SU-DHL-6 (cell line): Measurements from ENCODE around the gene HOXA9.

ENCODE experiments used
- EZH2phosphoT487 ChIP-seq: fragments of 200-600 bp; sonication (generic), shearing (Covaris generic); conservative IDR thresholded peaks from 2 replicates; pipeline ENCODE4 v1.6.1; 2018; ENCODE audit warnings: mild to moderate bottlenecking, antibody characterized with exemption, low read length, moderate library complexity, mixed read lengths
- TF ChIP-seq, protein P1 (sequence below): fragments of 200-600 bp; sonication (generic); IDR thresholded peaks from one replicate; pipeline ENCODE4 v1.5.1; 2017; ENCODE audit warnings: antibody characterized with exemption, mild to moderate bottlenecking, low read length, moderate library complexity; ENCODE audit not compliant: insufficient read depth, poor library complexity, severe bottlenecking

DNA sequence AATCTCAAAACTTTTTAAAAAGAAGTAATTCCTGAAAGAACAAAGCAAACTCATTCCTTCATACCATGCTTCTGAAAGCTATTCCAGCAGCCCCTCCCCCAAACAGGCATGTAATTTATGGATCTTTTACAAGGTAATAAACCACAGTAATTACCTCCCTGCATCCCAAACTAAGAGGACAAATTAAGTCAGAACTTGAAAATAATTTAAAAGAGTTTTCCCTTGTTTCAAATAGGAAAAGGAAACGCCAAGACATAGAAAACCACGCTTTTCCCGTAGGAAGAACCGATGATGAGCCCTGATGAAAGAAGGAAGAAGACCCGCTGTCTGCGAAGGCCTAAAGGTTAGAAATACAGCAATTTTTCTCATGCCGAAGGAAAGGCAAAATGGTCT is 43.7 kb downstream of the HOXA9 start:
- TF ChIP-seq, protein P1, sequence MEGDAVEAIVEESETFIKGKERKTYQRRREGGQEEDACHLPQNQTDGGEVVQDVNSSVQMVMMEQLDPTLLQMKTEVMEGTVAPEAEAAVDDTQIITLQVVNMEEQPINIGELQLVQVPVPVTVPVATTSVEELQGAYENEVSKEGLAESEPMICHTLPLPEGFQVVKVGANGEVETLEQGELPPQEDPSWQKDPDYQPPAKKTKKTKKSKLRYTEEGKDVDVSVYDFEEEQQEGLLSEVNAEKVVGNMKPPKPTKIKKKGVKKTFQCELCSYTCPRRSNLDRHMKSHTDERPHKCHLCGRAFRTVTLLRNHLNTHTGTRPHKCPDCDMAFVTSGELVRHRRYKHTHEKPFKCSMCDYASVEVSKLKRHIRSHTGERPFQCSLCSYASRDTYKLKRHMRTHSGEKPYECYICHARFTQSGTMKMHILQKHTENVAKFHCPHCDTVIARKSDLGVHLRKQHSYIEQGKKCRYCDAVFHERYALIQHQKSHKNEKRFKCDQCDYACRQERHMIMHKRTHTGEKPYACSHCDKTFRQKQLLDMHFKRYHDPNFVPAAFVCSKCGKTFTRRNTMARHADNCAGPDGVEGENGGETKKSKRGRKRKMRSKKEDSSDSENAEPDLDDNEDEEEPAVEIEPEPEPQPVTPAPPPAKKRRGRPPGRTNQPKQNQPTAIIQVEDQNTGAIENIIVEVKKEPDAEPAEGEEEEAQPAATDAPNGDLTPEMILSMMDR: no peak
- no peak for TF ChIP-seq EZH2phosphoT487
